ENCODE results near the gene ZNF526.
A peak's percentile ranks its signal among the peaks of the same experiment; 100 is the strongest.
"Not testable (repeated sequence)": the region's sequence is repeated elsewhere in the genome, so short reads cannot be mapped to it uniquely, and the experiment has no call there.

ZNF526 gene

DNA sequence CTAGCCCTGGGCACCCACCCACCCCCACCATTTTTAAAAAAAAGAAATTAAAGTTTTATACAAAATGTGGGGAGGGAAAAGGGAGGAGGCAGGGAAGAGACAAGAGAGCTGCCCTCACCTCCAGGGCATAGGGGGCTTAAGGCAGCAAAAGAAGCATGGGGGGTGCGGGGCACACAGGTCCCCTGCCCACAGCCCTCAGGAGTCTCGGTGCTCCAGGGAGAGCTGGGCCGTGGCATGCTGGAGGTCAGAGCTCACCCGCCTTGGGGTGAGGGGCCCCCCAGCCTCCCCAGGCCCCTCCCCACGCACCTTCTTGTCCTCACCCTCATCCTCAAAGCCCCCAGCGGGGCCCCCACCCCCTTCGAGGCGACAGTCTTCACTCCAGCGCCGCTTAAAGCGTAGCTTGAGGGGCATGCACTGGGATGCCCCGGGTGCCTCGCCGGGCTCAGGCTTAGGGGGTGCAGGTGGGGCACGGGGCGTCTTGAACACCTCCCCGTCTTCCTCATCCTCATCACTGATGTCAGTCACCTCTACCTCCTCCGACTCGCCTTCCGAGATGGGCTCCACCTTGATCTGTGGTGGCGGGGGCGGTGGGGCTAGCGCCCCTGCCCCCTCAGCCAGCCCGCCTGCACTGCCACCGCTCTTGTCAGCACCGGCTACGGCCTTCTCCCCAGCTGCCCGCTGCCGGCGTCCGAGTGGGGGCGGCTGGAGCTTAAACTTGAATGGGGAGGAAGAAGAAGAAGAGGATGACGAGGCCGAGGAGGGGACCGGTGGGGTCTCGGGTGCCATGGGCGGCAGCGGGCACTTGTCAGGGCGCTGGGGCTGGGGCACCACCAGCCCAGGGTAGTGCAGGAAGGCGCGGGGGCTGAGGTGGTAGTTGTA, 28.4 kb downstream of the ZNF526 start:
- no peak for DNase-seq

DNA sequence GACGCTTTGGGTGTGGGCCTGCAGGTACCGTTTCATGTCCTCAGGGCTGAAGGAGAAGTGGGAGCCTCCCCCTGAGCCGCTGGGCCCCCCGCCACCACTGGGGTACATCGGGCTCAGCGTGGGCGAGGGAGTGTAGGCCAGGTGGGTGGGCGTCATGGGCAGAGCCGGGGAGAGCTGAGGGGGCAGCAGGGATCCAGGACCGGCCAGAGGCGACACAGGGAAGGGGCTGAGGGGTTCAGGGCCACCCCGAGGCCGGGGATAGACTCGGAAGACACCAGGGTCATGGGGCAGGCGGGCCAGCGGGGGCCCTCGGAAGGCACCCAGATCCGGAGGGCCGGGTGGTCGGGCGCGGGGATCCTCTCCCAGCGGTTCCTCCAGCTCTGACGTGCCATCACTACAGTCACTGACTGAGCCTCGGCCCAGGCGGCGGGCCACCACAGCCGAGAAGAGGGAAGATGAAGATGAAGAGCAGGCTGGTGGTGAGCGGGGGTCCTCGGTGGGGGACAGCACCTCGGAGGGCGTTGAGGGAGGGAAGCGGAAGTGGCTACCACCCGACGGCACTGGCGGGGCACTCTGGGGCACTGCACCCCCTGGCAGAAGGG, 29.1 kb downstream of the ZNF526 start:
- DNase-seq, result no peak

DNA sequence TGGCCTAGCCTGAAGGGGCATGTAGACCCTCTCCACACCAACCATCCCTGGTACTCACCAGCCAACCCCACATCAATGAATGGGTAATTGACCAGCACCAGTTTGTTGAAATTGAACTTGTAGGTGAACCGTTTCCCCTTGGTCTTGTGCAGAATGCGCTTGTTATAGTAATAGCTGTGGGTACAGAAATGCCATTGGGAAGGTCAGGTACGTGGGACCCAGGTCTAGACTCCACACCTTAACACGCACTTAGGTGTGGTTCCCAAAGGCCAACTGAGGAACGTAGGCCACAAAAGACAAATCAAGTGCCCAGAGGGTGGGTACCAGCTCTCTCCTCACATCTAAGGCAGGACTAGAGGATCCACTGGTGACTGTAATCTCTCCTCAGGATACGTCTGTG, 29.7 kb downstream of the ZNF526 start:
- DNase-seq, result no peak

DNA sequence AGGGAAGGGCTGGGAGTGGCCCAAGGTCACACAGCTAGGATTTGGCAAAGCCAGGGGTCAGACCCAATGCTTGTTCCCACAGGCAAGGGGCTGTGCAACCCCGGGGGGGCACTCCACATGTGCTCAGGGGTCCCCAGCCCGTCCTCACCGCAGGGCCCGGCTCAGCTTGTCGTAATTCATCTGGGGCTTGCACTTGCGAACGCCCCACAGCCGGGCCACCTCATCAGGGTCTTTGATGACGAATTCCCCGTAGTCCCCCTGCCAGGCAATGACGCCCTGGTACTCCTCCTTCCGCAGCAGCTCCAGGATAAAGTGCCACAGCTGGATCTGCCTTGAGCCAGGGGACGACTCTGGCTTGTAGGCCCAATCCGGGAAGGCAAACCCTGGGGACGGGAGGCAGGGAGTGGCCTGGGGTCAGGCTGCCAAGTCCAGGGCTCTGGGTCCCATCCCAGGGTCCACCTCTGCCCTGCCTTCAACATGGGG, 30.1 kb downstream of the ZNF526 start:
- no peak for DNase-seq

DNA sequence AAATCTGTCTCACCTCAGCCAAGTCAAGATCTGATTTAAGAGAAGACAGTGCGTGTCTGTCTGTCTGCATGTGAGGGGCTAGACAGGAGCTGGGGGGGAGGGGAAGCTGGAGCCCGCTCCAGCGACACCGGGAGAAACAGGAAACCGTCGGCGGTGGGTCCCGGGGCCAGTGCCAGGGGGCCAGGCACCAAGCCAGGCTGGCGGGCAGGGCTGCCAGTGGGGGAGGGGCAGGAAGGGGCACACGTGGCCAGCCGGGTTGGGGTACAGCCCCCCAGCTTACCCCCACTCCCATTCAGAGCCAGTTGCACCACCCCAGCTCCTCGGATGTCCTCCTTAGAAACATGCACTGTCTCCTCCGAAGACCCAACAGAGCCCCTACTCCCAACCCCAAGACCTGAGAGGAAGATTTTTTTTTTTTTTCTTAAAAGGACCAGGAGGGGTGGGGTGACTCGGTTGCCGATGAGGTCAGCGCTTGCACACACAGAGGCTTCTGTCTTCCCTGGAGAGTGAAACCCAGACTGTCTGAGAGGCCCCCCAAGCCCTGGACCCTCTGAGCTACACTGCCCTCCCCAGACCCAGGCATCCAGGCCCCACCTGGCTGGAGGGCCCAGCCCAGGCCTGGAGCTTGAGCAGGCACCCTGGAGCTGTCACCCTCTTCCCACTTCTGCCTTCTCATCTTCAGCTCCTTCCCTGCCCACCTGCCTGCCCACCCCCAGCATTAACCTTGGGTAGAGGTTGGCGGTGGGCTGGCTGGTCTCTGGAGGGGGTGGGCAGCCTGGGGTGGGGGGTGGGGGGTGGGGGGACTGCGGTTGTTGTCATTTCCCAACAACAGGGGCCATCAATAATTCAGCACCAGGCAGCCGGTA, 30.8 kb downstream of the ZNF526 start:
- no peak for DNase-seq

DNA sequence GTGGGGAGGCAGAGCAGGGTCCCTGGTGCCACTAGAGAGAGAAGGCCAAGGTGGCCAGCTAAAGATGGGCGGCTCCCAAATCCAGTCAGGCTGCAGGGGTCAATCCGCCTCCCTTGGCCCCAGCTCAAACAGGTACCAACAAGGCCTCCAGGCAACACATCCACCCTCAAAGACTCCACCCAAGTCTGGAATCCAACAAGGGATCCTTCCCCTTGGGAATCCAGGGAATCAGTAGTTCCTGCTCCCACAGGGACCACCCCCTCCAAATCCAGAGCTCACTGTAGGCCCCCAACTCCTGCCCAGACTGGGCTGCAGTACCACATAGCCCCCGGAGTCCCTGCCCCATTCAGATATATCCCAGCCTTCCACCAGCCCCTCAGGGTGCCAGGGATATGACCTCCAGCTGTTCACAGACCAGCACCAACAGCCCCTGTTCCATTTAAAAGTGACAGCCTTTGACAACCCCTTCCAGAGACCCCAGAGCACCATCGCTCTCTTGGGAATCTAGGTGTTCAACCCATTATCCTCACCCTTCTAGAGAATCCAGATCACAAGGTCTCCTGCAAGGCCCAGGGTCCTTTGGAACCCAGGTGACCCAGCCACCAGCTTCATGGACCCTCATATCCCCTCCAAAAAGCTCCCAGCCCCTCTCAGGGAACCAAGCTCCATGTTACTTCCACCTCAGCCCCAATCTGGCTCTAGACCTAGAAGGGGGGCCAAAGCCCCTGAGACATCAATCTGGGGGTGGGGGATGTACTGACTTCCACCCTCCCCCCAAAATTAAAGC, 31.7 kb downstream of the ZNF526 start:
- DNase-seq, result no peak

DNA sequence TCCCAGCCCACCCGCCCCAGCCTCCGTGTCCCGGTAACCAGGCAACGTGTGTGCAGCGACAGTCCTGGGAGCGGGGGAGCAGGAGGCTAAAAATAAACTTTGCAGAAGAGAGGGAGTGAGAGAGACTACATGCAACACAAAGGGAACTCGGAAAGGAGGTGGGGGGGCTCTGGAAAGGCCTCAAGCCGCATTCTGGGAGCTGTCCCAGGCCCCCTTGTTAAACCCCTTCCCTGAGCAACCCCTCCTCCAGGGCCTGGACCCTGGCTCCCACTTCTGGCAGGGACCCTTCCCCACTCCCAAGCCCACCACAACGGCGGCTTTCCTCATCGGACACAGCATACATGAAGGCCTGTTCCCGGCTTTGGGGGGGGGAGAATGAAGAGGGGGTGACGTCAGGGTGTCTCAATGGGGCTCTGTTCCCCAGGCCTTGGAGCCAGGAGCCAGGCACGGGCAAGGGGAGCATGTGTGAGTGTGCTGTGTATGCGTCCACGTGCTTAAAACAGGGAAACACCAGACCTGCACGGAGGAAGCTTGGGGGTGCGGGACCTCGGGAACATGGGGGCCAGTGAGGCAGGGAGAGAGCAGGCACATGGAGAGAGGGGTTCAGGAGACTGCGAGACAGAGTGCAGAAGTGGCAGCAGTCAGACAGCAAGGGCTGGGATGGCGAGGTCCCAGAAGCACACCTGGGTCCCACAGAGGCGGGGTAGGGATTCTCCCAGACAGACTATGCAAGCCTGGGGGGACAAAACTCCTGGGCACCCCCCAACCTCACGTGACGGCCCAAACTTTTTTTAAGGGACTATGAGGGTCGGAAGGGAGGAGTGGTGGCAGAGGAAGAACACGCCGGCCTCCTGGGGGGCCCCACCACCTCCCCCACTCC, 32.5 kb downstream of the ZNF526 start:
- DNase-seq, result peak; percentile 30

DNA sequence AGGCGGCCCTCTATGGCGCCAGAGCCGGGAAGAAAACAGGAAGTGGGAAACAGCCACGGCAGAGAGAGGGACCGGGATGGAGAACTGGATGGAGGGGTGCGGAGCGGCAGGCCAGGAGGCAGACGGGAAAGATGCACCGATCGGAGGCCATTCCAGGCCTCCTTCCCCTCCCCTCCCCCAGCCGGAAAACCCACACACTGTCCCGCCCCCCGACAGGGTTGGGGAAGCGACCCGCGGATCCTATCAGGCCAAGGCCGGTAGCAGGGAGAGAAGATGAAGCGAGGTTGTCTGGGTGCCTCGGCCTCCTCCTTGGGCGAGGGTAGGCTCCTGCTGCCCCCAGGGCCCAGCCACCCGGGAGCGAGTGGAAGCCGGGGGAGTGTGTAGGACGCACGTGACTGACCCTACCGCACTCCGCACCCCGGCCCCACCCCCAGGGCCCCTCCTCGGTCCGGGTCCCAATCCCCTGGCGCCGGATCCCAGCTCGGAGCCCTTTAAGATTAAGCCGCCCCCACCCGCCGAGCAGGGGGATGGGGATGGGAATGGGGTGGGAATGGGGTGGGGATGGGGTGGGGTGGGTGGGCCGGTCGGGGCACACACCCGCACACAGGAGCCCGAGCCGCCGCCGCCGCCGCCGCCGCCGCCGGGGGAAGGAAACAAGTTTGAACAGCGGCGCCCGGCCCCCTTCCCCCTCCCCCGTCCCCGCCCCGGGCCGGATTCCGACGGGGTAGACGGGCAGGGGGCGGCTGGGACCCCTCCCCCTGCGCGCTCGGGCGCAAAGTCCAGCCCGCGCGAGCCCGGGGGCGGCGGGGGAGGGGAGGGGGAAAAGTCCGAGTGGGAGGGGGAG, 33.4 kb downstream of the ZNF526 start:
- DNase-seq, result no peak

DNA sequence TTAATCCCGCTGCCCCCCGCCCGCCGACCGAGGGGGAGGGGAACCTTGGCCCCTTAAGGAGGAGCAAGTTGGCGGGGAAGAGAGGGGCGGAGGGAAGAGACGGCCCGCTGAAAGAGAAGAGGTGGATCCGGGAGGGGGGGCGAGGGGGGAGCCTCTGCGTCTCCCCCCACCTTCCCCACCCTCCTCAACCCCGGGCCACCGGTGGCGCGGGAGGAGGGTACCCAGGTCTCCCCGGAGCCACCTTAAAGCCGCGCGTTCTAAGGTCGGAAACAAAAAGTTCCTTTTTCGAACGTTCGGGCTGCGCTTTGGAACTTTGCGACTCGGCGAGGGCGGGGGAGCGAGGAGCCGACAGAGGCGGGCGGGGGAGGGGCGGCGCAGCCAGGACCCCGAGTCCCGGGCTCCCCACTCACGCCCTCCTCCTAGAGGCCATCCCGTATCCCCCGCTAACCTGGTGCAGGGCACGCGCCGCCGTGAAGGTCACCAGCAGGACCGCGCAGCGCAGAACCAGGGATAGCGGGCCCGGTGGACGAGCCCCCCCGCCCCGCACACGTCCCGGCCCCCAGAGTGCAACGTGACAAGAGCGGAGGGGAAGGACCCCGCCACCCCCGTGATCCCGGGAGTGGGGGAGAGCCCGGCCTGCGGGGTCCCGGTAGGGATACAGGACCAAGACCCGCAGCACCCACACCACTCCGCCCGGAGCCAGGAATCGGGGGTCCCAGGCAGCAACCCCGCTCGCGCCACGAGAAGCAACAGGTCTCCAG, 34.2 kb downstream of the ZNF526 start:
- DNase-seq, result no peak

DNA sequence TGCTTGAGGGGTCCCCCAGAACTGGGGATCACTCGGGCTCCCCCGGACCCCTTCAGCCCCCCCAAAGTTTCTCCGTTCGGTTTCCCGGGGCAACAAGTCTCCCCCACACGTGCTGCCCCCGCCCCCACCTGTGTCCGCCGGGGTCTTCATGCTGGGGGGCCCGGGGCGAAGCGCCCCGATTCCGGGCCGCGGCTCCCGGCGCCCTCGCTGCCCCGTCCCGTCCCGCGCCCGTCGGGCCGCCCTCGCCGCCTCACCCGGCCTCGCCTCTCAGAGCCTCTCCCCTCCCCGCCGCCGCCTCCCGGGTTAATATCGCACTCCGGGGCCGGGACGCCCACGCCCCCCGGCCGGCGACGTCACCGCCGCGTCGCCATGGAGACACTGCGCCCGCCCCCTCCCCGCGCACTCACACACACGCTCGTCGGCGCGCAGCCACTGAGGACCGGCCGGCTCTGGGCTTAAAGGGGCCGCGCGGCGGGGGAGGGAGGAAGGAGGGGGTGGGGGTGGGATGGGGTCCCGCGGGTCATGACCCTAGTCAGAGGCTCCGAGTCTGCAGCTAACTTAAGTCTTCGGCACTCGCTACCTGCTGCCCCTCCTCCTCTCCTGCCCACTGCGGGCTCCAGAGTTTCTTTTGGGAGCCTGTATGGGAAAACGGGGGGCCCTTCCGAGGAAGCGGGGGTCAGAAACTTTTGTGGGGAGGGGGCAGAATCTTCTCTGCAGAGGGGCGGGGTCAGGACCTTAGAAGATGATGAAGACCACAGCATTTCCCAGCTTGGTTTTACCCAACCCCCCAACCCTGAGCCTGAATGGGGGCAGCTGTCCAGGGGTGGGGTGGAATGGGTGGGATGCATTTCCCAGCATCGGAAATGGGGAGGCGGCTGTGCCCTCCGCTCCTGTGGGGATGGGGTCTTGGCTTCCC, 35.0 kb downstream of the ZNF526 start, which contains the start of gene ERF:
Gene ERF (minus strand): TSS at position 279 of the 916 bp plus-strand sequence. CDS start 129 bp downstream, at position 150.
- peak; percentile 73 for DNase-seq

DNA sequence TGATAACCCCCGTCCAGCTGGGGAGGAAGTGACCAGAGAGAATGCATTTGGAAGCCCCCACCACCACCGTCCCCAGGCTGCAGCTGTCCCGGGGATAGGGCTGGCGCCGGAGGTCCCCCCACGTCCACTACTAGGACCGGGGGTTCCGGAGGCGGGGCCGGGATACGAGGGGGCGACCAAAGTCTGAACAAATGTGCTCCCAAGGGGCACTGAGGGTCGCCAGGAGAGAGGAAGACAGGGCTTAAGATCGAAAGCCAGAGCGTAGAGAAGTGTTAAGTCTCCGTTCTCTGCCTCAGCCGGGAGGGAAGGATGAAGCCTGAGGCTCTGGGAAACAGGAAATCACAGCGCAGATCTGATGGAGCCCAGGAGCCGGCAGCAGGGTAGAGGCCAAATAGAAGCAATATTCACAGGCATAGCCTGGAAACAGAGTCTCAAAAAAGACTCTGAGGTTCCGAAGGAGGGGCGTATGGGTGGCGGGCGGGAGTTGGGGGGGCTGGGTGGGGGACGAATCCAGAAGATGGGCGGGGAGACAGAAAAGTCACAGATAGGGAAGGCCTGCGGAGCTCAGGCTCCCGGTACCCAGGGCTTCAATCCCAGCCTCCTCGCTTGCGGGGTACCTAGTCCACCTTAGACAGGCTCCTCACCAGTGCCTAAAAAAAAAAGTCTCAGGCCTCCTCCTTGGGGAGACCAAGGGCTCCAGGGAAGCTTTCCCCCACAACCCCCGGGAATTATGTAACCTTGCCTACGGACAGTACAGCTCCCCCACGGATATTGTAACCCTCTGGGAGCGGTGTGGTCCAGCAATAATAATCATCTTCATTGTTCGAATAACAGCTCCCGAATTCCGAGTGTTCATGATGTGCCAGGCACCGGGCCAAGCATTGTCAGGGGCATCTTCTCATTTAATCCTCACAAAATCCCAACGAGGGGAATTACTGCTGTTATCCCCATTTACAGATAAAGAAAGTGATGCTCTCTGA, 35.9 kb downstream of the ZNF526 start:
- DNase-seq, result peak; percentile 45

DNA sequence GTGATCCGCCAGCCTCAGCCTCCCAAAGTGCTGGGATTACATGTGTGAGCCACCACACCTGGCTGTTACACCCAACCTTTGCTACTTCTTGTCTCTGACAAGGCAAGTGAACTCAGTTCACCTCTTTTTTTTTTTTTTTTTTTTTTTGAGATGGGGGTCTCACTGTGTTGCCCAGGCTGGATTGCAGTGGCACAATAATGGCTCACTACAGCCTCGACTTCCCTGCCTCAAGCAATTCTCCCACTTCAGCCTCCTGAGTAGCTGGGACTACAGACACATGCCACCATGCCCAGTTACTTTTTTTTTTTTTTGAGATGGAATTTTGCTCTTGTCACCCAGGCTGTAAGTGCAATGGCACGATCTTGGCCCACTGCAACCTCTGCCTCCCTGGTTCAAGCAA, 37.7 kb downstream of the ZNF526 start:
- DNase-seq, result not testable (repeated sequence)

DNA sequence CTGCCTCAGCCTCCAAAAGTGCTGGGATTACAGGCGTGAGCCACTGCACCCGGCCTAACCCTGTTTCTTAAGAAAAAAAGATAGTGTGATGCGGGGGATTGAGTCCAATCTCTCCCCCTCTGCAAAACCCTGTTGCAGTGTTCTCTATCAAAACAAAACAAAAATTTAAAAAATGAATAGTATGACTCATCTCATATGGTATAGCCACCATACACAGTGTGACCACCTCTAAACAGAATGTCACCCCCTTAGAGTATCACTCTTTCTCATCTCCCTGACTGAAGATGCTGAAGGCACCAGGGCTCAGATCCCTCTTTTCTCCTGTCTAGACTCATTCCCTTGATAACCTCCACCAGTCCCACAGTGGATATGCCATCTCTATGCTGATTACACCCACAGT, 41.7 kb downstream of the ZNF526 start:
- DNase-seq, result no peak

DNA sequence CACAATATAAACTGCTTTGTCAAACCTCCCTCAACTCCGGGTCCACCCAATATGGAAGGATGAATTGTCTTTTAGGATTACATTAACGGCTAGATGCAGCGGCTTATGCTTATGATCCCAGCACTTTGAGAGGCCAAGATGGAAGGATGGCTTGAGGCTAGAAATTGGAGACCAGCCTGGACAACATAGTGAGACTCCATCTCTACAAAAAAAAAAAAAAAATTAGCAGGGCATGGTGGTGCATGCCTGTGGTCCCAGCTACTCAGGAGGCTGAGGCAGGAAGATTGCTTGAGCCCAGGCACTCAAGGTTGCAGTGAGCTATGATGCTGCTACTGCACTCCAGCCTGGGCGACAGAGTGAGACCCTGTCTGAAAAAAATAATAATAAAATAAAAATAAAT, 46.0 kb downstream of the ZNF526 start:
- DNase-seq, result not testable (repeated sequence)

DNA sequence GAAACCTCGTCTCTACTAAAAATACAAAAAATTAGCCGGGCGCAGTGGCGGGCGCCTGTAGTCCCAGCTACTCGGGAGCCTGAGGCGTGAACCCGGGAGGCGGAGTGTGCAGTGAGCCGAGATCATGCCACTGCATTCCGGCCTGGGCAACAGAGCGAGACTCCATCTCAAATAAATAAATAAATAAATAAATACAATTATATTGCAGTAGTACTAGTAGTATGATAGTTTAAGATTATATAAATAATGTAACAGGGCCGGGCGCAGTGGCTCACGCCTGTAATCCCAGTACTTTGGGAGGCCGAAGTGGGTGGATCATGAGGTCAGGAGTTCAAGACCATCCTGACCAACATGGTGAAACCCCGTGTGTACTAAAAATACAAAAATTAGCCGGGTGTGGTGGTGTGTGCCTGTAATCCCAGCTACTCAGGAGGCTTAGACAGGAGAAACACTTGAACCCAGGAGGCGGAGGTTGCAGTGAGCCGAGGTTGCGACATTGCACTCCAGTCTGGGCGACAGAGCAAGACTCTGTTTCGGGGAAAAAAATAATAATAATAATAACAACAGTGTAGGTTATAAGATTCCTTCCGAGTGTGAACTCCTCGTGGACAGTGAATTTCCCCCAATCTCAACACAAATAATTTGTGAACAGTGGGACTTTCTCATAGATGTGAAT, 47.0 kb downstream of the ZNF526 start:
- DNase-seq, result not testable (repeated sequence)

DNA sequence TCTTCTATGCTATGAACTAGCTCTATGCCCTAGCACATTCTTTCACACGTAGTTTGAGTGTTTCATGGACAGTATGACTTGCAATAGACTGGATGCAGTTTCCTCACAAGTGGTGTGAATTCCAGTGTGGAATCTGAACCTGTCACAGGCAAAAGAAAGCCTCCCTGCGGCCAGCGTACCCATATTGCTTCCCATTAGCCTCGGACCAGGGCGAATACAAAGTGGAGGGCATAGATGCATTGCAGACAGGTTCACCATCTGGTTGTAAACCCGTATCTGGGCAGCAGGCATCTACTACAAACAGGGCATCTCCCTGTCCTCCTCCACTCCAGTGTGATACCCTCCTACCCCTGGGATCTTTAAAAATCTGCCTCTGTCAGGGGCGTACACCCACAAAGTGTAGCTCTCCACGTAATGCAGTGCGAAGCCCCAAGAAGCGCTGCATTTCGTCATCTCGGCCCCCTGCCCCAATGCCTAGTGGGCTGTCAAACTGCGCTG, 47.6 kb downstream of the ZNF526 start:
- no peak for DNase-seq
